HUES6 (cell line): ENCODE results near the gene DSCAM.

Experiments
- H3K27ac ChIP-seq: 2 replicates; pipeline ENCODE4 v1.7.0; 2013; ENCODE audit warnings: low read depth, mild to moderate bottlenecking, low read length, inconsistent platforms
- H3K27me3 ChIP-seq: 2 replicates; pipeline ENCODE4 v1.6.1; 2013; ENCODE audit warnings: low read length; ENCODE audit not compliant: control insufficient read depth, insufficient read depth
- H3K36me3 ChIP-seq: 2 replicates; pipeline ENCODE4 v1.6.1; 2013; ENCODE audit warnings: low read length; ENCODE audit not compliant: control insufficient read depth, insufficient read depth
- H3K4me1 ChIP-seq: 2 replicates; pipeline ENCODE4 v1.6.1; 2013; ENCODE audit warnings: low read length; ENCODE audit not compliant: control insufficient read depth, insufficient read depth
- H3K4me3 ChIP-seq: 2 replicates; pipeline ENCODE4 v1.5.1; 2013; ENCODE audit warnings: low read depth, low read length
- H3K9ac ChIP-seq: one replicate; pipeline ENCODE4 v1.6.1; 2013; ENCODE audit warnings: mild to moderate bottlenecking, low read length
- H3K9me3 ChIP-seq: 2 replicates; pipeline ENCODE4 v1.6.1; 2013; ENCODE audit warnings: low read depth, low read length; ENCODE audit not compliant: control insufficient read depth, insufficient read depth

DSCAM gene

DNA sequence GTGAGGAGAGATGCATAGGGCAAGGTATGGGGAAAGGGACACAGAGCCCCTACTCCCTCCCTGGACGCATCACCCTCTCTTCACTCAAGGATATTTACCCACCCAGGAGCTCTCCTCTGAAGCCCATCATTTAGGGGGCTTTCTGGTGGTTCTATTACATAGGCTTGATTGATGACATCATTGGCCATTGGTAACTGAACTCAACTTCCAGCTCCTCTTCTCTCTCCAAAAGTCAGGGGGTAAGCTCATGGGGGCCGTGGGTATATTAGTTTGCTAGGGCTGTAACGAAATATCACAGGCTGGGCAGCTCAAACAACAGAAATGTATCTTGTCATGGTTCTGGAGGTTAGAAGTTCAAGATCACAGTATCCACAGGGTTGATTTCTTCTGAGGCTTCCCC, 110.8 kb downstream of the DSCAM start:
- Histone ChIP-seq H3K9ac (no peak overlapping the region), H3K4me3 (no peak overlapping the region), H3K4me1 (no peaks in the 10 kb centered on the region), H3K27ac (no peak overlapping the region), H3K36me3 (no peaks in the 10 kb centered on the region), H3K27me3 (no peaks in the 10 kb centered on the region), H3K9me3 (no peaks in the 10 kb centered on the region)

DNA sequence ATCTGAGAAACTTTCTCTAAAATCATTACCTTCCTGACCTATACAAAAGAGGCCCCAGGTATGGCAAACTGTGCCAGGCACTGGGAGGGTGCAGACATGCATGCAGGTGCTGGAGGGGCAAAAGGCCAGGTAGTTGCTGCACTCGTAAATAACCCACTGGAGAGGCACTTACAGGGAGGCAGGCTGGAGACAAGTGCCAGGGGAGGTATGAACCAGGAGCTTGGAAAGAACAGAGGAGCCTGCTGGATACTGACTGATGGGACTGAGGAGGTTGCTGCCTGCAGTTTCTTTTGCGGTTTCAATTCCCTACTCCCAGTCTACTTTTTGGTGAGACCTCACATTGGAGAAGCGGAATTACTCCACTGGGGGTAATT, 113.9 kb downstream of the DSCAM start:
- Histone ChIP-seq H3K9ac (no peak overlapping the region), H3K27me3 (no peaks in the 10 kb centered on the region), H3K9me3 (no peaks in the 10 kb centered on the region), H3K4me1 (no peaks in the 10 kb centered on the region), H3K36me3 (no peaks in the 10 kb centered on the region), H3K4me3 (no peak overlapping the region), H3K27ac (no peak overlapping the region)

DNA sequence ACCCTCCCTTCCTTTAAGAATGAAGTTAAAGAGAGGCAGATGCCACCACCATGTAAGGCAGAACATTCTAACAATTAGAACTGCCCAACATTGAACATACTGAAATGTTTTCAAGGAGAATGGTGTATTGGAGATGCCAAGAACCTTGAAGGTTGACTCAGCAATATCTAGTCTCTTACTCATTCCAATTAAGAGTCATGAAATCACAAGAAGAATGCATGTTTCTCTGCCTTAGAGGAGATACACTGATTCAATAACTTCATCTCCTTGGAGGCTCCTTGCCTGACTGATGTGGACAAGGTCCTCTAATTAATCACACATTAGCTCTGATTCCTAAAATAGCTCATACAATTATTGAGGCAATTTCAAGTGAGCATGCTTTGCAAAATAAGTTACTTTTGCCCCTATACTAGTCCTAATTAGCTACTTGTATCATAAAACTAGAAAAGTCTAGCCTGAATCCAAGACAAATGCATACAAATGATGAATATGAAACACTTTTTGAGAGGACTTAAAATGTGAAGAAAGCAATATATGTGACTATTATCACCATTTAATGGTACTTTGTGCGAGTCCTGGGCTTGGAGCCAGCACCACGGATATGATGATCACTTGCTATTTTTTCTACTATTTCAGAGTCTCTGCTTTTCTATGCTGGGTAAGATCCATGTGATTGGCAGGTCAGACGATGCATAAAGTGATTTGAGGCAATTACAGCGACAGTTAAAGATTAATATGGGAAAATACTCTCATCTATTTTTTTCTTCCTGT, 114.5 kb downstream of the DSCAM start:
- H3K27me3 ChIP-seq: no peaks in the 10 kb centered on the region

GRCh38 chr21:40731206-40731605, 115.8 kb downstream of the DSCAM start:
- Histone ChIP-seq H3K4me3 (no peak overlapping the region), H3K9me3 (no peaks in the 10 kb centered on the region), H3K36me3 (no peaks in the 10 kb centered on the region), H3K4me1 (no peaks in the 10 kb centered on the region), H3K9ac (no peak overlapping the region), H3K27ac (no peak overlapping the region), H3K27me3 (no peaks in the 10 kb centered on the region)

More for the DNA sequence above, 114.5 kb downstream of the DSCAM start:
- Histone ChIP-seq H3K4me3 (no peak overlapping the region), H3K4me1 (no peaks in the 10 kb centered on the region), H3K27ac (no peak overlapping the region), H3K36me3 (no peaks in the 10 kb centered on the region), H3K9me3 (no peaks in the 10 kb centered on the region), H3K9ac (no peak overlapping the region)

DNA sequence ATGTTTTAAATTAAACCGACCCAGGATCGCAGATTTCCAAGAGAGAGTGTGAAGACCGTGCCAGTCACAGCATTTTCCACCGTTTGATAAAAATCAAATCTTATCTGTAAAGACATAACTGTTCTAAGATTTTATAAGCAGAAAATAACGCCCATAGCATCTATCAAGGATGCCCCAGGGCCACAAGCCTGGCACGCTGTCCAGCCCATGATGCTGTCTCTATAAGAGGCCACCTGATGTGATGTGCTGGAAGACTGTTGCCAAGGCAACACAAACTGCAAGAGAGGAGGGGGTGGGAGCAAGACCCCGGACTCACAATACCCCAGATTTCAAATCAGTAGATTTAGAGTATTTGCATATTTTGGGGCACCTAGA, 116.5 kb downstream of the DSCAM start:
- H3K4me3 ChIP-seq: no peak overlapping the region

GRCh38 chr21:40729761-40730425, 117.1 kb downstream of the DSCAM start:
- Histone ChIP-seq H3K36me3 (no peaks in the 10 kb centered on the region), H3K9ac (no peak overlapping the region), H3K4me1 (0 out of 2 replicates have a peak, but pooled peaks cover 3% of the 10 kb centered on the region), H3K27me3 (no peaks in the 10 kb centered on the region), H3K4me3 (no peak overlapping the region), H3K27ac (no peak overlapping the region), H3K9me3 (no peaks in the 10 kb centered on the region)

More for the DNA sequence above, 116.5 kb downstream of the DSCAM start:
- H3K27me3 ChIP-seq: no peaks in the 10 kb centered on the region
- no peaks in the 10 kb centered on the region for H3K4me1 ChIP-seq
- H3K36me3 ChIP-seq: no peaks in the 10 kb centered on the region
- no peaks in the 10 kb centered on the region for H3K9me3 ChIP-seq
- no peak overlapping the region for H3K27ac ChIP-seq
- H3K9ac ChIP-seq: no peak overlapping the region

- Histone ChIP-seq H3K36me3 (no peaks in the 10 kb centered on the region), H3K9ac (no peak overlapping the region), H3K27ac (no peak overlapping the region), H3K9me3 (peaks cover 11% of the 10 kb centered on the region), H3K4me1 (0 out of 2 replicates have a peak, but pooled peaks cover 5% of the 10 kb centered on the region), H3K4me3 (no peak overlapping the region), H3K27me3 (no peaks in the 10 kb centered on the region)
These were observed 123.0 kb downstream of the DSCAM start for GRCh38 chr21:40723966-40724365.

DNA sequence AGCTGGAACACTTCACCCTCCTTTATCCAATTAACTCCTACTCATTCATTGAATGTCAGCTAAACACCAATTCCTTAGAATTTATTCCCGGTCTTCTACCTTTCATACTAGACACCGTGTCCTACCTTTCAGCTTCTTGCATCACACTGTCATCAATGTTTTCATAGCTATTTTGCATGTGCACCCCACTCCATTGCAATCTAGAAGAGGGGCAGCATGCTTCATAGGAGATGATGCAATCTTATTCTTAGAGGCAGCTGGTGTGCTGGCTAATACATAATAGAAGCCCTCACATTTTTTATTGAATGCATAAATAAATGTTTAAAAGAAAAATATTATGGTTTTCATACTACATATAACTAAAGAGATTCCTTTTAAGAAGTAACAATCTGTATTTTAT, 123.6 kb downstream of the DSCAM start:
- peaks cover 13% of the 10 kb centered on the region for H3K9me3 ChIP-seq
- 0 out of 2 replicates have a peak, but pooled peaks cover 5% of the 10 kb centered on the region for H3K4me1 ChIP-seq

DNA sequence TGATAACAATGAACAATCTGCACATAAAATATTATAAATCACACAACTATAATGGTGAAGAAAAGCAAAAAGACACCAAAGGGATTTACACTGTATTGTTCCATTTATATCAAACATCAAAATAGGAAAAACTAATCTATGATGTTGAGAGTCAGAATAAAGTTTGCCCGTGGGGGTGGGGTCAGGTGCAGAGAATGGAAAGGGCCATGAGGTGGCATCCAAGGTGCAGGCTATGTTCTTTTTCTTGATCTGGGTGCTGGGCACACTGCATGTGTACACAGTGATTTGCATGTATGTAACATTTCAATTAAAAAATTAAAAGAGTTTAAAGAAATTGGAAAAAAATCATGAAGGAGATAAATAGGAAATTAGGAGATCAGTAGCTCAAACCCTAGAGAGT, 127.3 kb downstream of the DSCAM start:
- no peak overlapping the region for H3K4me3 ChIP-seq
- no peaks in the 10 kb centered on the region for H3K27me3 ChIP-seq
- H3K36me3 ChIP-seq: no peaks in the 10 kb centered on the region
- H3K27ac ChIP-seq: no peak overlapping the region
- H3K4me1 ChIP-seq: no peaks in the 10 kb centered on the region
- H3K9me3 ChIP-seq: peaks cover 14% of the 10 kb centered on the region
- H3K9ac ChIP-seq: no peak overlapping the region

More for the DNA sequence above, 123.6 kb downstream of the DSCAM start:
- no peak overlapping the region for H3K4me3 ChIP-seq
- H3K36me3 ChIP-seq: no peaks in the 10 kb centered on the region
- H3K27me3 ChIP-seq: no peaks in the 10 kb centered on the region
- H3K27ac ChIP-seq: no peak overlapping the region
- no peak overlapping the region for H3K9ac ChIP-seq

DNA sequence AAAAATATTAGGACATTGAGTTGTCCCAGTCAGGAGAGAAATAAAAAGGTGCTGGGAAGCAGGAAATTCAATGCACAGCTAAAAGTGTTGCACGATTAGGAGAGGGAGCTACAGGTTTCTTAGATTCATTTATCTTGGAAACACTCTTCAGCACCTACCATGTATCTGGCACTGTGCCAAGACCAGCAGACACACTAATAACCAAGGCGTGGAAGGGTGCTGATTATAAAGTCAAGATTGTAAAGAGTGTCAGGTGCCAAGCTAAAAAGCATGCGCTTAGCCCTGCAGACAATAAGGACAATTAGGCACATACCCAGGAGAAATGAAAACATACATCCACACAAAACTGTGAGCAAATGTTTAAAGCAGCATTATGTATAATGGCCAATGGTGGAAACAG, 129.9 kb downstream of the DSCAM start:
- Histone ChIP-seq H3K27ac (no peak overlapping the region), H3K9ac (no peak overlapping the region), H3K36me3 (no peaks in the 10 kb centered on the region), H3K27me3 (no peaks in the 10 kb centered on the region), H3K4me3 (no peak overlapping the region), H3K9me3 (peaks cover 14% of the 10 kb centered on the region), H3K4me1 (no peaks in the 10 kb centered on the region)

DNA sequence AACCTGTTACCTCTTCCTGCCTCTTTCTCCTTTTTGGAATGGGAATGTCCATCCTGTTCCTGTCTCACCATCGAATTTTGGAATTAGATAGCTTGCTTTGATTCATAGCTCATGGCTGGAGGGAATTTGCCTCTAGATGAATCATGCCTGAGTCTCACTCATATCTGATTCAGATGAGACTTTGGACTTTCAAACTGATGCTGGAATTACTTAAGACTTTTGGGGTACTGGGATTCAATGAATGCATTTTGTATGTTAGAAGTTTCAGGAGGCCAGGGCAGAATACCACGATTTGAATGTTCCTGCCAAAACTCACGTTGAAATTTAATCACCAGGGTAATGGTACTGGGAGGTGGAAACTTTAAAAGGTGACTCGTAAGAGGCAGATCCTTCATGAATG, 132.4 kb downstream of the DSCAM start:
- Histone ChIP-seq H3K9me3 (peaks cover 3% of the 10 kb centered on the region; the same call in 1 of the 2 replicates), H3K27ac (no peak overlapping the region), H3K9ac (no peak overlapping the region), H3K4me3 (no peak overlapping the region), H3K36me3 (no peaks in the 10 kb centered on the region), H3K4me1 (no peaks in the 10 kb centered on the region), H3K27me3 (no peaks in the 10 kb centered on the region)
